Measurements from ENCODE around the gene TSEN2. TPM values are rescaled to one million over a fixed set of nuclear protein-coding genes. Genes with fewer than 3 reads are reported as not detected.

The TSEN2 gene
- total RNA-seq, 4 donors from 2014 or later = 16.1 to 26.7 (median 21.4) TPM

GRCh38 chr3:12484983-12485327 lies 675 bp downstream of the TSEN2 start:
- 0% methylated on average over 5 of the region's 5 CpGs; no CpG with 5 or more reads in 1 of the 2 donors for WGBS, 2 donors (ENCODE audit: low coverage in 1 of 2)
- Histone ChIP-seq H3K4me3 (peak overlapping the region; percentile 42 to 80), H3K36me3 (peaks cover 0 to 10% of the 10 kb centered on the region in 2 donors), H3K27me3 (no peaks in the 10 kb centered on the region), H3K27ac (peak overlapping the region; percentile 1 to 84 (median 76)), H3K9me3 (no peaks in the 10 kb centered on the region), H3K4me1 (peaks cover 6 to 33% (median 13%) of the 10 kb centered on the region in 3 donors)
- TF ChIP-seq POLR2A (IDR thresholded peaks at IDR 0.05) (no peak), CTCF (IDR thresholded peaks at IDR 0.05) (no peak), EP300 (IDR thresholded peaks at IDR 0.05) (no peak), POLR2AphosphoS5 (IDR thresholded peaks at IDR 0.05) (no peak)
- no peak for ATAC-seq

GRCh38 chr3:12486001-12486400 lies 1.7 kb downstream of the TSEN2 start:
- Histone ChIP-seq H3K4me3 (no peak overlapping the region), H3K27ac (no peak overlapping the region), H3K27me3 (no peaks in the 10 kb centered on the region), H3K4me1 (peaks cover 6 to 31% (median 13%) of the 10 kb centered on the region in 3 donors), H3K9me3 (no peaks in the 10 kb centered on the region), H3K36me3 (peaks cover 0 to 19% of the 10 kb centered on the region in 2 donors)
- WGBS, 2 donors (ENCODE audit: low coverage in 1 of 2) = 81 to 83% methylated on average over 4 of the region's 4 CpGs
- TF ChIP-seq CTCF (IDR thresholded peaks at IDR 0.05) = no peak
- TF ChIP-seq POLR2A (IDR thresholded peaks at IDR 0.05) = no peak
- TF ChIP-seq EP300 (IDR thresholded peaks at IDR 0.05) = no peak
- TF ChIP-seq POLR2AphosphoS5 (IDR thresholded peaks at IDR 0.05) = no peak
- ATAC-seq = no peak

- Histone ChIP-seq H3K36me3 (peaks cover 0 to 26% of the 10 kb centered on the region in 2 donors), H3K4me1 (peaks cover 6 to 31% (median 13%) of the 10 kb centered on the region in 3 donors), H3K9me3 (no peaks in the 10 kb centered on the region), H3K4me3 (no peak overlapping the region), H3K27ac (no peak overlapping the region), H3K27me3 (no peaks in the 10 kb centered on the region)
- TF ChIP-seq POLR2A (IDR thresholded peaks at IDR 0.05) = no peak
- no peak for TF ChIP-seq EP300 (IDR thresholded peaks at IDR 0.05)
- no peak for TF ChIP-seq CTCF (IDR thresholded peaks at IDR 0.05)
- no peak for TF ChIP-seq POLR2AphosphoS5 (IDR thresholded peaks at IDR 0.05)
- 79 to 95% methylated on average over 4 to 5 of the region's 5 CpGs for WGBS, 2 donors (ENCODE audit: low coverage in 1 of 2)
- ATAC-seq = no peak
Measured at GRCh38 chr3:12486916-12487315, 2.6 kb downstream of the TSEN2 start.

GRCh38 chr3:12487336-12487735 lies 3.1 kb downstream of the TSEN2 start:
- Histone ChIP-seq H3K27ac (no peak overlapping the region), H3K9me3 (no peaks in the 10 kb centered on the region), H3K4me3 (no peak overlapping the region), H3K4me1 (peaks cover 6 to 31% (median 13%) of the 10 kb centered on the region in 3 donors), H3K27me3 (no peaks in the 10 kb centered on the region), H3K36me3 (peaks cover 0 to 31% of the 10 kb centered on the region in 2 donors)
- no peak for ATAC-seq
- TF ChIP-seq CTCF (IDR thresholded peaks at IDR 0.05) (no peak), EP300 (IDR thresholded peaks at IDR 0.05) (no peak)
- WGBS, 2 donors (ENCODE audit: low coverage in 1 of 2) = 80 to 94% methylated on average over 3 of the region's 3 CpGs

- no peak overlapping the region for H3K4me3 ChIP-seq
- peaks cover 0 to 35% of the 10 kb centered on the region in 2 donors for H3K36me3 ChIP-seq
- H3K27ac ChIP-seq = no peak overlapping the region
- no peaks in the 10 kb centered on the region for H3K9me3 ChIP-seq
- 71 to 73% methylated on average over 3 of the region's 3 CpGs for WGBS, 2 donors (ENCODE audit: low coverage in 1 of 2)
- no peak for TF ChIP-seq CTCF (IDR thresholded peaks at IDR 0.05)
- no peak for TF ChIP-seq EP300 (IDR thresholded peaks at IDR 0.05)
- TF ChIP-seq POLR2AphosphoS5 (IDR thresholded peaks at IDR 0.05) = no peak
- TF ChIP-seq POLR2A (IDR thresholded peaks at IDR 0.05) = no peak
- ATAC-seq = no peak
- H3K4me1 ChIP-seq = peaks cover 6 to 31% (median 13%) of the 10 kb centered on the region in 3 donors
- H3K27me3 ChIP-seq = no peaks in the 10 kb centered on the region
Measured at GRCh38 chr3:12487786-12488185, 3.5 kb downstream of the TSEN2 start.
